Caco-2 (cell line): ENCODE data around the gene MCTP2. TPM values are rescaled to one million over a fixed set of nuclear protein-coding genes. Genes with fewer than 3 reads are reported as not detected.

ENCODE experiments used
- BruUV-seq: library from RNA; stranded (reverse); fragments of 400-500 nt; replicated peaks from 2 replicates; lab custom pipeline; 2021; lab: Mats Ljungman, UMichigan
- CTCF ChIA-PET: fragments of 300-600 bp; sonication (Branson Sonifier 250); formaldehyde crosslinking; loops from one replicate; lab custom pipeline; 2022; ENCODE audit warnings: antibody characterized with exemption; lab: Charles Lee
- POLR2A ChIA-PET: fragments of 300-600 bp; sonication (Branson Sonifier 250); formaldehyde crosslinking; loops from one replicate; lab custom pipeline; 2022; ENCODE audit warnings: antibody characterized with exemption; lab: Charles Lee
- DNase-seq, 2 experiments: peaks; one replicate each; pipeline versions ENCODE4 v3.0.0 to v3.0.0-alpha.2; 2020 to 2022
- H3K27me3 ChIP-seq: replicated peaks from 2 replicates; pipeline ENCODE4 v1.6.0; 2011; ENCODE audit warnings: low read length; ENCODE audit not compliant: control insufficient read depth, insufficient read depth
- H3K36me3 ChIP-seq: 2 replicates; pipeline ENCODE4 v1.5.1; 2011; ENCODE audit warnings: low read length; ENCODE audit not compliant: control insufficient read depth, insufficient read depth
- H3K4me1 ChIP-seq: fragments of 250-450 bp; sonication (Bioruptor Pico); 2 replicates; pipeline ENCODE4 v1.5.1; 2020; ENCODE audit warnings: mild to moderate bottlenecking
- H3K4me3 ChIP-seq: 2 replicates; pipeline ENCODE4 v1.5.1; 2011; ENCODE audit warnings: low read depth, mild to moderate bottlenecking, control low read depth, low read length
- H3K9me3 ChIP-seq: fragments of 250-450 bp; sonication (Bioruptor Pico); 2 replicates; pipeline ENCODE4 v1.5.1; 2020; ENCODE audit warnings: mild to moderate bottlenecking, moderate library complexity
- H3K27ac Mint-ChIP-seq: one replicate; pipeline ENCODE4 v1.8.0; 2022; ENCODE audit warnings: mixed read lengths; ENCODE audit not compliant: unreplicated experiment
- H3K27me3 Mint-ChIP-seq: one replicate; pipeline ENCODE4 v1.8.0; 2022; ENCODE audit warnings: mixed read lengths; ENCODE audit not compliant: insufficient read depth, unreplicated experiment
- H3K36me3 Mint-ChIP-seq: one replicate; pipeline ENCODE4 v1.8.0; 2022; ENCODE audit warnings: mild to moderate bottlenecking, mixed read lengths; ENCODE audit not compliant: insufficient read depth, unreplicated experiment
- H3K4me1 Mint-ChIP-seq: one replicate; pipeline ENCODE4 v1.8.0; 2022; ENCODE audit warnings: low read depth, mixed read lengths; ENCODE audit not compliant: unreplicated experiment
- H3K4me3 Mint-ChIP-seq: one replicate; pipeline ENCODE4 v1.8.0; 2022; ENCODE audit warnings: mild to moderate bottlenecking, moderate library complexity, mixed read lengths; ENCODE audit not compliant: unreplicated experiment
- H3K9me3 Mint-ChIP-seq: one replicate; pipeline ENCODE4 v1.8.0; 2022; ENCODE audit warnings: mixed read lengths; ENCODE audit not compliant: unreplicated experiment
- intact Hi-C: fragments of 100-400 bp; cut with micrococcal nuclease; formaldehyde crosslinking; loops from one replicate; pipeline ENCODE4 v1.10.0; 2022; ENCODE audit not compliant: unreplicated experiment
- total RNA-seq: library from RNA; stranded (reverse); gene quantifications from 2 replicates; pipeline ENCODE4 v1.2.3, GENCODE V29; 2022
- TF ChIP-seq, protein P1 (sequence below), 2 experiments: fragments of 200-600 bp in 1 of 2; IDR thresholded peaks; 1 replicate in 1 of 2; 2 replicates in 1 of 2; pipeline versions ENCODE4 v1.5.1 to v1.8.0; 2011 to 2022; ENCODE audit warnings: antibody characterized with exemption in 1 of 2, control low read depth in 1 of 2, inconsistent platforms in 1 of 2, low read depth in 1 of 2, low read length in 1 of 2, mild to moderate bottlenecking in 1 of 2, moderate library complexity in 1 of 2; ENCODE audit not compliant: insufficient read depth in 1 of 2, severe bottlenecking in 1 of 2, unreplicated experiment in 1 of 2

MCTP2 gene
- total RNA-seq, 1 experiment from 2014 or later: 9.9 TPM

DNA sequence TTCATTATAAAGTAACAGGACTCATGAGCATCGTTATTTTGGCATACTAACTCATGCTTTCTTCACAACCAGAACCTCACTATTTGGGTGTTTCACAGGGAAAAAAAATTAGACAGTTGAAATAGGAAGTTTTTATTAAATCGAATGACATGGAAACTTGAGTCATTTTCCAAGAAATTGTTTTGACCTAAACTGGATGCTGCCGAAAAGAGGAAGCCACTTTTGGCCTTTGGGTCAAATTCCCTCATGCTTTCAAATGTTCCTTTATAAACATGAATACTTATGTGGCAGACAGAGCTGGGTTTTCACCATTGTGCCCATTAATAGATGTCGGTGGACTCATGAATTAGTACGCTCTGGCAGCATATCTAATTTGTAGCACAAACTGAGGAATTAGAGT lies 224.9 kb downstream of the MCTP2 start:
- intact Hi-C loops: no loop called here
- Histone ChIP-seq H3K36me3 (no peaks in the 10 kb centered on the region), H3K9me3 (no peaks in the 10 kb centered on the region), H3K27me3 (no peaks in the 10 kb centered on the region), H3K4me3 (no peak overlapping the region), H3K4me1 (no peaks in the 10 kb centered on the region)
- TF ChIP-seq, protein P1, sequence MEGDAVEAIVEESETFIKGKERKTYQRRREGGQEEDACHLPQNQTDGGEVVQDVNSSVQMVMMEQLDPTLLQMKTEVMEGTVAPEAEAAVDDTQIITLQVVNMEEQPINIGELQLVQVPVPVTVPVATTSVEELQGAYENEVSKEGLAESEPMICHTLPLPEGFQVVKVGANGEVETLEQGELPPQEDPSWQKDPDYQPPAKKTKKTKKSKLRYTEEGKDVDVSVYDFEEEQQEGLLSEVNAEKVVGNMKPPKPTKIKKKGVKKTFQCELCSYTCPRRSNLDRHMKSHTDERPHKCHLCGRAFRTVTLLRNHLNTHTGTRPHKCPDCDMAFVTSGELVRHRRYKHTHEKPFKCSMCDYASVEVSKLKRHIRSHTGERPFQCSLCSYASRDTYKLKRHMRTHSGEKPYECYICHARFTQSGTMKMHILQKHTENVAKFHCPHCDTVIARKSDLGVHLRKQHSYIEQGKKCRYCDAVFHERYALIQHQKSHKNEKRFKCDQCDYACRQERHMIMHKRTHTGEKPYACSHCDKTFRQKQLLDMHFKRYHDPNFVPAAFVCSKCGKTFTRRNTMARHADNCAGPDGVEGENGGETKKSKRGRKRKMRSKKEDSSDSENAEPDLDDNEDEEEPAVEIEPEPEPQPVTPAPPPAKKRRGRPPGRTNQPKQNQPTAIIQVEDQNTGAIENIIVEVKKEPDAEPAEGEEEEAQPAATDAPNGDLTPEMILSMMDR (IDR thresholded peaks at IDR 0.05; ENCODE audit: insufficient read depth in 1 of 2, low read depth in 1 of 2, low read length in 1 of 2, severe bottlenecking in 1 of 2, unreplicated experiment in 1 of 2): no peak
- BruUV-seq: no TSS peak
- no peak for DNase-seq
- no peaks in the 10 kb centered on the region for H3K9me3 Mint-ChIP-seq
- H3K4me3 Mint-ChIP-seq: no peak overlapping the region
- ChIA-PET POLR2A (no interaction called here), CTCF (no interaction called here)
- H3K27ac Mint-ChIP-seq: no peak overlapping the region
- no peaks in the 10 kb centered on the region for H3K4me1 Mint-ChIP-seq
- H3K27me3 Mint-ChIP-seq: no peaks in the 10 kb centered on the region
- no peaks in the 10 kb centered on the region for H3K36me3 Mint-ChIP-seq

DNA sequence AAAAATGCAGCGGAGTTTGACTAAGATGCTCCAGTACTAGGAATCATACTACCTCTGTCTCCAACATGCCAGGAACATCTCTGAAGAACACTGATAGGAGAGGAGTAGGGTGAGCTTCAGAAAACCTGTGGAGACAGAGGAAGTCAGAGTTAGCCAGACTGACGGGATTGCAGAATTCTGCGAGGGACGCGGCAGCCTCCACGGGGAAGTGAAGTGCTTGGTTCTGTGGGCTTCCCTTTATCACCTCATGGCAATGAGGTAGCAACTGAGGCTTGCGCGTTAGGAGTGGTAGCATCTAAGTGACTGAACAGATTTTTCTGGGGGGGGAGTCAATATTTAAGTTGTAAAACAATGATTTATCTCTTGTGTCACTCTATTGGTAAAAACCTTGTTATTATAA lies 226.3 kb downstream of the MCTP2 start:
- H3K9me3 ChIP-seq: no peaks in the 10 kb centered on the region
- intact Hi-C loops: no loop called here
- TF ChIP-seq, protein P1 (IDR thresholded peaks at IDR 0.05; ENCODE audit: insufficient read depth in 1 of 2, low read depth in 1 of 2, low read length in 1 of 2, severe bottlenecking in 1 of 2, unreplicated experiment in 1 of 2): no peak
- no peaks in the 10 kb centered on the region for H3K9me3 Mint-ChIP-seq
- H3K4me3 ChIP-seq: no peak overlapping the region
- no peaks in the 10 kb centered on the region for H3K4me1 Mint-ChIP-seq
- no peaks in the 10 kb centered on the region for H3K4me1 ChIP-seq
- ChIA-PET CTCF (no interaction called here), POLR2A (no interaction called here)
- H3K36me3 ChIP-seq: no peaks in the 10 kb centered on the region
- H3K4me3 Mint-ChIP-seq: no peak overlapping the region
- H3K27me3 ChIP-seq: no peaks in the 10 kb centered on the region
- no TSS peak for BruUV-seq
- H3K36me3 Mint-ChIP-seq: no peaks in the 10 kb centered on the region
- no peaks in the 10 kb centered on the region for H3K27me3 Mint-ChIP-seq
- H3K27ac Mint-ChIP-seq: no peak overlapping the region
- no peak for DNase-seq

DNA sequence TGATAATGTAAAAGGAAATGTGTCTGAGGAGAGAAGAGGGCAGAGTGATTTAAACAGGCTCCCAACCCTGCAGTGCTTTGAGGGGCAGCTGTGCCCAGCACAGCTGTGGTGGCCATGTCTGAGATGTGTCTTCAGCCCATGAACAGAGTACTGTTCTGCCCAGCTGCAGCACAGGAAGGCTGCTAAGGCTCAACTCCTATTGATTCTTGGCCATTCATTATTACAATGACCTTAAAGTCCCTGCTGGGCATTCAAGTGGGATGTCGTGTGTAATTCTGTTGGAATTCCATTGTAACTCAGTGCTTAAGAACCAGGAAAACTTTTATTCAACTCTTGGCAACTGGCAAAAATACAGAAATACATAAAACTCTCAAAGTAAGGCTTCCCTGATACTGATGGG lies 229.3 kb downstream of the MCTP2 start:
- Mint-ChIP-seq H3K4me3 (no peak overlapping the region), H3K36me3 (no peaks in the 10 kb centered on the region), H3K9me3 (no peaks in the 10 kb centered on the region), H3K27me3 (no peaks in the 10 kb centered on the region), H3K27ac (no peak overlapping the region), H3K4me1 (no peaks in the 10 kb centered on the region)
- no peaks in the 10 kb centered on the region for H3K27me3 ChIP-seq
- ChIA-PET CTCF (no interaction called here), POLR2A (no interaction called here)
- DNase-seq: no peak
- H3K36me3 ChIP-seq: no peaks in the 10 kb centered on the region
- H3K4me1 ChIP-seq: no peaks in the 10 kb centered on the region
- no TSS peak for BruUV-seq
- TF ChIP-seq, protein P1 (IDR thresholded peaks at IDR 0.05; ENCODE audit: insufficient read depth in 1 of 2, low read depth in 1 of 2, low read length in 1 of 2, severe bottlenecking in 1 of 2, unreplicated experiment in 1 of 2): no peak
- intact Hi-C loops: no loop called here
- no peak overlapping the region for H3K4me3 ChIP-seq
- H3K9me3 ChIP-seq: no peaks in the 10 kb centered on the region
